MG63 (cell line): ENCODE data around the gene TMEM14A. TPM values are rescaled to one million over a fixed set of nuclear protein-coding genes. Genes with fewer than 3 reads are reported as not detected.

ENCODE experiments used
- DNase-seq: peaks from one replicate; pipeline ENCODE4 v3.0.0-alpha.2; 2020
- H3K27me3 ChIP-seq: fragments of 250-450 bp; sonication (Bioruptor Pico); 2 replicates; pipeline ENCODE4 v1.5.1; 2020; ENCODE audit warnings: mild to moderate bottlenecking, moderate library complexity
- H3K36me3 ChIP-seq: fragments of 250-450 bp; sonication (Bioruptor Pico); 2 replicates; pipeline ENCODE4 v1.5.1; 2020; ENCODE audit warnings: mild to moderate bottlenecking, moderate library complexity
- H3K4me3 ChIP-seq: fragments of 250-450 bp; sonication (Bioruptor Pico); 2 replicates; pipeline ENCODE4 v1.5.1; 2020; ENCODE audit warnings: mild to moderate bottlenecking, moderate library complexity
- H3K9me3 ChIP-seq: fragments of 250-450 bp; sonication (Bioruptor Pico); 2 replicates; pipeline ENCODE4 v1.5.1; 2020; ENCODE audit warnings: mild to moderate bottlenecking, moderate library complexity
- total RNA-seq: library from RNA; depleted of rRNA; stranded (reverse); fragments of >200 nt; shearing (Covaris generic); gene quantifications from 2 replicates; pipeline ENCODE4 v1.2.3, GENCODE V29; 2014; ENCODE audit warnings: low replicate concordance; rRNA removed

TMEM14A gene, protein sequence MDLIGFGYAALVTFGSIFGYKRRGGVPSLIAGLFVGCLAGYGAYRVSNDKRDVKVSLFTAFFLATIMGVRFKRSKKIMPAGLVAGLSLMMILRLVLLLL
- total RNA-seq = 279 and 387 TPM in 2 replicates

DNA sequence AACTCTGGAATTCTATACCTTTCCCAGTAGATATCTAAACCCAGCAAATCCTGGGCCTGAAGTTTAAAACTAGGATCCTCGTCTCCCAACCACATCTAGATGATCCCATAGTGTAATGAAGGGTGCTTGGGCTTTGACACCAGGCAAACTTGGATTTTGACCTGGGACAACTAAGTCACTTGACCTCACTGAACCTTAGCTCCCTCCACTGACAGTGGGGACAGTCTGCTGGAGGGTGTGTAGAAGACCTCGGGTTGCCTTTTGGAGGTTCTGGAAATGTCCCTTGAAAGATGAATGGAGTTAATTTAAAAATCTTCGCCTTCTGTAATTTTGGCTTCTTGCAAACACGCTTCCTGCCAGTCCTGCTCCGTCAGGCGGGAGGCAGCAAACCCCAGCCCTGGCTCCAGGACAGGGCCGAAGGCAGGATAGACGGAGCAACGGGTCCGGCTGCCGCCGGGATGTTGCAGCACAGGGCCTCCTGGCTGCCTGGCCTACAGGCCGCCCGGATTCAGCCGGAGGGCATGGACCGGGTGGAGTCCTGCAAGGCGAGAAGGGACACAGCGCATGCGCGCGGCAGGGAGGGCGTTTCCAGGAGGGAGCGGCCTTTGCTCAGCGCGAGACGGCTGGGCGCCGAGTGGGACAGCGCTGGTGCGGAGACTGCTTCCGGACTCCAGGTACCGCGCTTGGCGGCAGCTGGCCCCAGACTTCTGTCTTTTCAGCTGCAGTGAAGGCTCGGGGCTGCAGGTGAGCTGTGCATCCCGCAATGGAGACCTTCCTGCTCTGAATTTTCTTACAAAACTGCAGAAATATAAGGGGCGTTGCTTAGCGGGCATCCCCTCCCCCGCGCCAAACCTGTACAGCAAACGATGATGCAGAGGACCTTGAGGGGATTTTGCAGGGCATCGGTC lies at the start of gene TMEM14A:
TSS of gene TMEM14A (plus strand) at position 612 of the 908 bp plus-strand sequence. CDS start 5,990 bp downstream, outside the sequence.
- DNase-seq = peak; percentile 100
- Histone ChIP-seq H3K4me3 (peak within 1 kb of the TSS; percentile 70), H3K27me3 (no peaks in the 10 kb centered on the region), H3K9me3 (no peaks in the 10 kb centered on the region), H3K36me3 (peaks cover 36% of the 10 kb centered on the region)

DNA sequence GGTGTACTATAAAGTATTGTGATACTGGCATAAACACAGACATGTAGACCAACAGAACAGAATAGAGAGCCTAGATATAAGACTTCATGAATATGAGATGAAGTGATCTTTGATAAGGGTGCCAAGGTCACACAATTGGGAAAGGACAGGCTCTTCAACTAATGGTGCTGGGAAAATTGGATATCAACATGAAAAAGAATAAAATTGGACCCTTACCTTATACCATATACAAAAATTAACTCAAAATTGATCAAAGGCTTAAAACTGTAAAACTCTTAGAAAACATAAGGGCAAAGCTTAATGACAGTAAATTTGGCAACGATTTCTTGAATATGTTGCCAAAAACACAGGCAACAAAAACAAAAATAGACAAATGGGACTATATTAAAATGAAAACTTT lies 49.3 kb upstream of the TMEM14A start:
- peaks cover 4% of the 10 kb centered on the region; the same call in 1 of the 2 replicates for H3K9me3 ChIP-seq
- no peak overlapping the region for H3K4me3 ChIP-seq
- DNase-seq = no peak
- no peaks in the 10 kb centered on the region for H3K36me3 ChIP-seq
- H3K27me3 ChIP-seq = no peaks in the 10 kb centered on the region

DNA sequence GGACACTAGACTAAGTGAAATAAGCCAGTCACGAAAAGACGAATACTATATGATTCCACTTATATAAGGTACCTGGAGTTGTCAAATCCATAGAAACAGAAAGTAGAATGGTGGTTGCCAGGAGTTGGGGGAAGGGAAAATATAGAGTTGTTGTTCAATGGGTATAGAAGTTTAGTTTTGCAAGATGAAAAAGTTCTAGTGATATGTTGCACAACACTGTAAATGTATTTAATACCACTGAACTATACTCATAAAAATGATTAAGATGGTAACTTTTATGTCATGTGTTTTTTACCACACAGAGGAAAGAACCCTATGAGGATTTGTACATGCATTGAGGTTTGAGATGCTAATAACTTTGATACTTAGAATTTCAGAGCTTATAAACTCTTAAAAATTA lies 48.1 kb upstream of the TMEM14A start:
- H3K27me3 ChIP-seq = no peaks in the 10 kb centered on the region
- DNase-seq = no peak
- H3K9me3 ChIP-seq = peaks cover 4% of the 10 kb centered on the region; the same call in 1 of the 2 replicates
- H3K4me3 ChIP-seq = no peak overlapping the region
- H3K36me3 ChIP-seq = no peaks in the 10 kb centered on the region

DNA sequence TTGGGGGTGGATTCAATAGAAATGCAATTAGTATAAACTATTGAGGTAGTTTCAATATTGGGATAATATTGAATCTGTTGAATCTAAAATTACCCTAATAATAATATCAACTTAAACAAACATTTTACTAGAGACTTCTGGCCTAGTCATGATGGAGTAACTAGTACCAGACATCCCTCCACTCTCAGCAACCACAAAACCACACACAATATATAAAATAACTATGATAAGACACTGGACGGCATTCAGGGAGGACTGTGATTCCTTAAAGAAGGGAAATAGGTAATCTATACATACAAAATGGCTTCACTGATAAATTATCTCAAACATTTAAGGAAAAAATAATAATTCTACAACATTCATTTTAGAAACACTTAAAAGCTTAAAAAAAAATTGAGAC lies 38.9 kb upstream of the TMEM14A start:
- no peaks in the 10 kb centered on the region for H3K27me3 ChIP-seq
- no peaks in the 10 kb centered on the region for H3K9me3 ChIP-seq
- no peak for DNase-seq
- no peak overlapping the region for H3K4me3 ChIP-seq
- no peaks in the 10 kb centered on the region for H3K36me3 ChIP-seq

DNA sequence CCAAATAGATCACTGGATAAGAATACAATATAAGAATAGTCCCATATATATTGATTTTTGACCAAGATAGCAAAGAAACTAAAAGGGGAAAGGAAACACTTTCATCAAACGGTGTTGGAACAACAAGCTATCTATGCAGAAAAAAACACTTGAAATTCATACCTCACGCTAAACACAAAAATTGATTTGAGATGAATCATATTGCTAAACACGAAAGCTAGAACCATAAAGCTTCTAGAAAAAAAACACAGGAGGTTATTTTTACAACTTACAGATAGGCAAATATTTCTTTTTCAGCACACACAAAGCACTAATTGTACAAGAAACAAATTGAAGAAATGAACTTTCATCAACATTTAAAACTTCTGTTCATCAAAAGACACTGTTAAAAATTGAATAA lies 36.7 kb upstream of the TMEM14A start:
- Histone ChIP-seq H3K36me3 (no peaks in the 10 kb centered on the region), H3K9me3 (no peaks in the 10 kb centered on the region), H3K27me3 (no peaks in the 10 kb centered on the region), H3K4me3 (no peak overlapping the region)
- no peak for DNase-seq

DNA sequence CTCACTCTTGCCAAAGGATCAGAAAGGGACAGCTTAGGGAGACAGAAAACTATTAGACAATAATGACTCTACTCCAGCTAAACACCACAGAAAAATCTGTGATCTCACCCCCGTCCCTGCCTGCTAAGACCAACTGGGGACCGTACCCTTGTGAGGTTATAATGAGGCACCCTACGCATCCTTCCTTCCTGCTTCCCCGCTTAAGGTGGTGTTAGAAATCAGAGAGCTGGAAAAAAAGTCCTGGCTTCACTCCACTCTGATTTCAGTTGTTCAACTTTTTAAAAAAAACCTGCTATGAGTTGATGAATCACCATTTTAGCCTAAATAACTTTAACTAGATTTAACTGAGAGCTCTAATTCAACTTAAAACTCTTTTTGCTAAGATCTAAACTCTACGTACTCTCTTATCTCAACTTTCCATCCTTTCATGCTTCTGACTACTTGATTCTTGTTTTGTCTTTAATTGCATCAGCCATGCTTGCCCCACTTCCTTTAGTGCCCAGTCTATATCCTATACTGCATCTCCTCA lies 35.8 kb upstream of the TMEM14A start:
- no peaks in the 10 kb centered on the region for H3K36me3 ChIP-seq
- no peak overlapping the region for H3K4me3 ChIP-seq
- DNase-seq = no peak
- no peaks in the 10 kb centered on the region for H3K27me3 ChIP-seq
- H3K9me3 ChIP-seq = no peaks in the 10 kb centered on the region

DNA sequence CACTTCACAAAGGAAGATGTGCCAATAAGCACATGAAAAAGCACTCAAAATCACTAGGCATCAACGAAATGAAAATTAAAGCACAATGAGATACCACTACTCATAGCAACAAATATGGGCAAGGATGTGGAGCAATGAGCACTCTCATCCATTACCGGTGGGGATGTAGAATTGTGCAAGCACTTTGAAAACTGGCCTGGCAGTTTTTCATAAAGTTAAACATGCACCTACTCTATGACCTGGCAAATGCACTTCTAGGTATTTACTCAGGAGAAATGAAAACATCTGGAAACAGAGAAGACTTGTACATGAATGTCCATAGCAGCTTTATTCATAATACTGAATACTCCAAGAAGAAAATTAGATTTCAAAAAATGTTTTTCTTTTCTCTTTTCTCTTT lies 34.1 kb upstream of the TMEM14A start:
- H3K9me3 ChIP-seq = no peaks in the 10 kb centered on the region
- H3K4me3 ChIP-seq = no peak overlapping the region
- H3K36me3 ChIP-seq = no peaks in the 10 kb centered on the region
- H3K27me3 ChIP-seq = peaks cover 4% of the 10 kb centered on the region; the same call in 1 of the 2 replicates
- no peak for DNase-seq

DNA sequence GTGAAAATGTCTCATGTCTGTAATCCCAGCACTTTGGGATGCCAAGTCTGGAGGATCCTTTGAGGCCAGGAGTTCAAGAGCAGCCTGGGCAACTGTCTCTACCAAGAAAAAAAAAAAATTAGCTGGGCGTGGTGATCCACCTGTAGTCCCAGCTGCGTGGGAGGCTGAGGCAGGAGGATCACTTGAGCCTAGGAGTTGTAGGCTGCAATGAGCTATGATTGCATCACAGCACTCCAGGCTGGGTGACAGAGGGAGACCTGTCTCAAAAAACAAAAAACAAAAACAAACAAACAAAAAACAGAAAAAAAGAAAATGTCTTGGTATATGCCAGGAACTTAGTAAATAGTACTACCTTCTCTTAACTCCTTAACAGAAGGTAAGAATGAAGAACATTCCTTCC lies 31.4 kb upstream of the TMEM14A start:
- Histone ChIP-seq H3K27me3 (peaks cover 4% of the 10 kb centered on the region; the same call in 1 of the 2 replicates), H3K36me3 (no peaks in the 10 kb centered on the region), H3K4me3 (no peak overlapping the region), H3K9me3 (no peaks in the 10 kb centered on the region)
- DNase-seq = no peak

DNA sequence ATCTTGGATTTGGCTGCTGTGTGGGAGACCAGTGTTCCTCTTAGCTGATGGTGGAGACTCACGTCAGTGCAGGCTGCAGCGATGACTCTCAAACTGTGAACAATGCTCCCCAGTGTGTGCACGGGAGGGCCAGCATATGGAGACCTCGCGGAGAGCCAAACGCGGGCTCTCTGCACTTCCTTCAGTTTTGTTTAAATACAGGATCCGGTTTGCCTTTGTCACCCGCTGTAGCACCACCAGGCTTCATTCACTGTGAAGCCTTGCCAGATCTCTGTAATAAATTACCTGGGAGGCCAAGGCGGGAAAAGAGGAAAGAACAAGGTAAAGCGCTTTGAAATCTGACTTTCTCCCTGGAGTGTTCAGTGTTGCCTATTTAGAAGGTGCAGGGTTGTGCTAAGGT lies 30.7 kb upstream of the TMEM14A start:
- Histone ChIP-seq H3K9me3 (no peaks in the 10 kb centered on the region), H3K36me3 (no peaks in the 10 kb centered on the region), H3K27me3 (peaks cover 4% of the 10 kb centered on the region; the same call in 1 of the 2 replicates), H3K4me3 (no peak overlapping the region)
- DNase-seq = no peak

DNA sequence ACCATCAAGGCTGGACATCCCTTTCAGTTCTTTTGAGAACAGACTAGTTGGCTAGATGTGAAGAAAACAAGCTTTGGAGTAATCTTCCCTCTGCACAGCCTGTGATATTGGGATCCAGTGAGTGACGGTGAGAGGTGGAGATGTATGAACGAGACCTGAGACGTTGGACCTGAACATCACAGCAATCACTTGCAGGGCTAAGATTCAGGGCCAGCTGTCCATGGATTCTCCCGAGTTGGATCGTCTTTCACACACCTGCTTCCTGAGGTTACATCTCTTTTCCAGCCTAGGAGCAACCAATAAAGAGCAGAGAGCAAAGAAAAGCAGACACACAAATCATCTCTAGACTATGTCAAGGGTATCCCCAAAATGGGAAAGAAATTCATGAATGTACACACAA lies 30.0 kb upstream of the TMEM14A start:
- no peak for DNase-seq
- H3K9me3 ChIP-seq = no peaks in the 10 kb centered on the region
- H3K36me3 ChIP-seq = no peaks in the 10 kb centered on the region
- peaks cover 4% of the 10 kb centered on the region; the same call in 1 of the 2 replicates for H3K27me3 ChIP-seq
- H3K4me3 ChIP-seq = no peak overlapping the region

DNA sequence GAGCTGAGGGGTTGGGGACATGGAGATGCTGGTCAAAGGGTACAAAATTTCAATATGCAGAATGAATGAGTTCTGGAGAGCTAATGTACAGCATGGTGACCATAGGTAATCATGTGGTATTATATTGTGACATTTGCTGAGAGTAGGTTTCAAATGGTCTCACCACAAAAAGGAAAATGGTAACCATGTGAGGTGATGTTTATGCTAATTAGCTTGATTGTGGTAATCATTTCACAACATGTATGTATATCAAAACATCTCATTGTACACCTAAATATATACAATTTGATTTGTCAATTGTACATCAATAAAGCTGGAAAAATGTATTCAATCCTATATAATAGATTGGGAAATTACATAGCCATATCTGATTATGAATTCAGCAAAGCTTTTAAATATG lies 29.5 kb upstream of the TMEM14A start:
- DNase-seq = no peak

DNA sequence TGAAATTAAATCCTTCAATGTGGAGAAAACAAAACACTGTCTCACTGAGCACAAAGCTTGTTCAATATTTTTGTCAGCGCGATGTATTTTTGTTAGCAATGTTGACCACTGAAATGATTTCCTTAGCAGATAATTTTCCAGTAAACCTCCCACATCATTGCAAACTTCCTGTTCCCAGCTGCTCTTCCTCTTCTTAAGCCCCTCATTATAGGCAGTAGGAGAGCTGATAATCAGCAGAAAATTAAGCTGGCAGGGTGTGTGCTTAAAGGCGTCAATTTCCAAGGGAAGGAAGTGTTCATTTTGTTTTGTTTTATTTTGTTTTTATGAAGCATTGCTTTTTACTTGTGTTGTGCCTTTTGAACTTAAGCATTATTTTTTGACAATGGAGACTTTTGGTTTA lies 29.1 kb upstream of the TMEM14A start:
- Histone ChIP-seq H3K4me3 (no peak overlapping the region), H3K9me3 (no peaks in the 10 kb centered on the region), H3K27me3 (peaks cover 4% of the 10 kb centered on the region; the same call in 1 of the 2 replicates), H3K36me3 (no peaks in the 10 kb centered on the region)
- DNase-seq = no peak

More for the DNA sequence above, 29.5 kb upstream of the TMEM14A start:
- Histone ChIP-seq H3K27me3 (peaks cover 4% of the 10 kb centered on the region; the same call in 1 of the 2 replicates), H3K4me3 (no peak overlapping the region), H3K9me3 (no peaks in the 10 kb centered on the region), H3K36me3 (no peaks in the 10 kb centered on the region)

DNA sequence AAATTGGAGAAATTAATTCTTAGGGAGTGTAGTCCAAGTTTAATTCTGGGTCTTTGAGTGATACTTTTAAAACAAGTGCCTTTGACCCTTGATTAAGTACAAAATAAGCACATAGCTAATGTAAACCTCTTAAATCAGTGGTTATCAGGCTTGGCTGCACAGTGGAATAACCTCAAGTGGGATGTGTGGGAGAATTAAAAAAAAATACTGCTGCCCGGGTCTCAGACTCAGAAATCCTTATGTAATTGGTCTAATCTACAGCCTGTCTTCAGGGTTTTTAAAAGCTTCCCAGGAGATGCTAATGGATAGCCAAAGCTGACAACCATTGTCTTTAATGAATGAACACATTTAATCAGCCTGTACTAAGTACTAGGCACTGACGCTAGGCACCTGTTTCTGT lies 28.5 kb upstream of the TMEM14A start:
- no peak for DNase-seq
- peaks cover 4% of the 10 kb centered on the region; the same call in 1 of the 2 replicates for H3K27me3 ChIP-seq
- no peaks in the 10 kb centered on the region for H3K36me3 ChIP-seq
- no peak overlapping the region for H3K4me3 ChIP-seq
- no peaks in the 10 kb centered on the region for H3K9me3 ChIP-seq

DNA sequence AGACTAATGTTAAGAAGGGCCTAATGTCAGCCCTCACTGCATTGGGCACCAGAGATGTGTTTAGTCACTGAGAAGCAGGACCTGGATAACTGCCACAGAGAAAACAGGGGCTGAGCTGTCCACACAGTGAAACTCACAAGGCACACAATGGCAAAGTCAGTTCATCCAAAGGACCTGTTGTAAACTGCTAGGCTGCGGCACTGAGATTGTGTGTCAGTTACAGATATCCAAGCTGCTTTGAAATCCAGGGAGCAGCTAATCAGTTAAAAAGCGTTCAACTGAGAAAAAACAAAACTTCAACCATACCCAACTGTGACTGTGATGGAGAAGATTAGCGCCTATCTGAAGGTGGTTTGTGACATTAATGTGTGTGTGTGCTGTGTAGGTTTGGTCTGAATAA lies 27.8 kb upstream of the TMEM14A start:
- Histone ChIP-seq H3K4me3 (no peak overlapping the region), H3K9me3 (no peaks in the 10 kb centered on the region), H3K36me3 (no peaks in the 10 kb centered on the region), H3K27me3 (peaks cover 4% of the 10 kb centered on the region; the same call in 1 of the 2 replicates)
- DNase-seq = peak; percentile 47

DNA sequence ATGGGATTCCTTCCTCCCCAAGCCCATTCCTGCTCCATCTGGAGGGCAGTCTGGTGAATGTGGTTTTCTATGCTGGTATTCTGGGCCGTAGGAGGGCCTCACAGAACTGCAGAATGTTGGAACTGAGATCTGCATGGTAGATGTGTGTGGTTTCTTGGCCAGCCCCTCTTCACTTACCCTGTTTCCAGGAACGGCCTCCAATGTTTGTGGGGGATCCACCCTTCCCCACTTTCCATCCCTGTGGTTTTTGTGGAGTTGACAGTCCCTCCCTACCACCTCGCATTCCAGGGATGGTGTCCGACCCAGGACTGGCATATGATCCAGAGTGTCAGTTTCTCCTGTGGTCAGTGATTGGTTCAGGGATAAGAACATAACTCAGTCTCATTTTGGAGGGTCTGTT lies 26.7 kb upstream of the TMEM14A start:
- Histone ChIP-seq H3K4me3 (no peak overlapping the region), H3K27me3 (peaks cover 4% of the 10 kb centered on the region; the same call in 1 of the 2 replicates), H3K36me3 (no peaks in the 10 kb centered on the region), H3K9me3 (no peaks in the 10 kb centered on the region)
- DNase-seq = no peak

DNA sequence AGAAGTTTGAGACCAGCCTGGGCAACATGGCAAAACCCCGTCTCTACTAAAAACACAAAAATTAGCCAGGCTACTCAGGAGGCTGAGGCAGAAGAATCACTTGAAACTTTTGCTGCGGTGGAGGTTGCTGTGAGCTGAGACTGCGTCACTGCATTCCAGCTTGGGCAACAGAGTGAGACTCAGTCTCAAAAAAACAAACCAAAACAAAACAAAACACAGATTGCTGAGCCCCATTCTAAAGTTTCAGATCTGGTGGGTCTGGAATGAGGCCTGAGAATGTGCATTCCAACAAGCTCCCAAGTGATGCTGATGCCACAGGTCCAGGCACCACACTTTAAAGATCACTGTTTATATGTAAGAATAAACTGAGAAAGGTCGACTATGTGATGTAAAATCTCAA lies 24.9 kb upstream of the TMEM14A start:
- no peaks in the 10 kb centered on the region for H3K9me3 ChIP-seq
- no peak for DNase-seq
- H3K4me3 ChIP-seq = no peak overlapping the region
- no peaks in the 10 kb centered on the region for H3K36me3 ChIP-seq
- H3K27me3 ChIP-seq = peaks cover under 1% of the 10 kb centered on the region; the same call in 1 of the 2 replicates

DNA sequence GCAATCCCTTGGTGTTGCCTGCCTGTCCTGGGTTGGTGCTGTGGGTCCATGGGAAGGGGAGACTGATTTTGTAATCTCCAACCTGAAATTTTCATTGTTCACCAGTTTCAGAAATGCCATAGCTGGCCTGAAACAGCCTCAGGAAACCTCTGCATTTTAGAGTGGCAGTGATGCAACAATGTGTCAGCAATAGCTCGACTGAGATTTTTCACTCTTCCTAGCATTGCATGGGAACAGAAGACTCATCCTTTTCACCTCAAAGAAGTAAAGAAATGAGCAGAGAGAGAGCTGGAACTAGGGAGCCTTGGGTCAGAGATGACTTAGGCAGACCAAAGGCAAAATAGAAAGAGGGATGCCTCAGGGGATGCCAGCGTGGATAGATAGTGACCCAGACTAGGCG lies 23.7 kb upstream of the TMEM14A start:
- no peak for DNase-seq
- no peaks in the 10 kb centered on the region for H3K36me3 ChIP-seq

More for the DNA sequence above, 23.7 kb upstream of the TMEM14A start:
- Histone ChIP-seq H3K9me3 (no peaks in the 10 kb centered on the region), H3K27me3 (no peaks in the 10 kb centered on the region), H3K4me3 (no peak overlapping the region)
